ENCODE data around the gene CTNND2.

Gene CTNND2

GRCh38 chr5:11547730-11548129, 356.5 kb downstream of the CTNND2 start:
- TF ChIP-seq CTCF (IDR thresholded peaks at IDR 0.05; ENCODE audit: low read depth, low read length, missing control alignments): no peak
- no peak overlapping the region for H3K4me3 ChIP-seq (ENCODE audit: low read depth, low read length)
- no peak for DNase-seq (ENCODE audit: low read depth)

- DNase-seq (ENCODE audit: low read depth): no peak
- H3K4me3 ChIP-seq (ENCODE audit: low read depth, low read length): no peak overlapping the region
- no peak for TF ChIP-seq CTCF (IDR thresholded peaks at IDR 0.05; ENCODE audit: low read depth, low read length, missing control alignments)
Measured at GRCh38 chr5:11547140-11547539, 357.1 kb downstream of the CTNND2 start.

GRCh38 chr5:11540112-11540511, 364.1 kb downstream of the CTNND2 start:
- no peak for DNase-seq (ENCODE audit: low read depth)
- no peak for TF ChIP-seq CTCF (IDR thresholded peaks at IDR 0.05; ENCODE audit: low read depth, low read length, missing control alignments)
- H3K4me3 ChIP-seq (ENCODE audit: low read depth, low read length): no peak overlapping the region

GRCh38 chr5:11531811-11532555, 372.3 kb downstream of the CTNND2 start:
- no peak for DNase-seq (ENCODE audit: low read depth)
- TF ChIP-seq CTCF (IDR thresholded peaks at IDR 0.05; ENCODE audit: low read depth, low read length, missing control alignments): no peak
- H3K4me3 ChIP-seq (ENCODE audit: low read depth, low read length): no peak overlapping the region

- no peak for TF ChIP-seq CTCF (IDR thresholded peaks at IDR 0.05; ENCODE audit: low read depth, low read length, missing control alignments)
- no peak for DNase-seq (ENCODE audit: low read depth)
- no peak overlapping the region for H3K4me3 ChIP-seq (ENCODE audit: low read depth, low read length)
Measured at GRCh38 chr5:11528720-11529119, 375.5 kb downstream of the CTNND2 start.

- DNase-seq (ENCODE audit: low read depth): no peak
- H3K4me3 ChIP-seq (ENCODE audit: low read depth, low read length): no peak overlapping the region
- TF ChIP-seq CTCF (IDR thresholded peaks at IDR 0.05; ENCODE audit: low read depth, low read length, missing control alignments): no peak
Measured at GRCh38 chr5:11527652-11528349, 376.4 kb downstream of the CTNND2 start.

Measured in GM12864 (cell line).